ENCODE data around the gene LCTL. TPM values are rescaled to one million over a fixed set of nuclear protein-coding genes. Genes with fewer than 3 reads are reported as not detected.

The LCTL gene
- total and polyA plus RNA-seq, 2 experiments from 2014 or later, result 1.8 TPM; not detected in 1

DNA sequence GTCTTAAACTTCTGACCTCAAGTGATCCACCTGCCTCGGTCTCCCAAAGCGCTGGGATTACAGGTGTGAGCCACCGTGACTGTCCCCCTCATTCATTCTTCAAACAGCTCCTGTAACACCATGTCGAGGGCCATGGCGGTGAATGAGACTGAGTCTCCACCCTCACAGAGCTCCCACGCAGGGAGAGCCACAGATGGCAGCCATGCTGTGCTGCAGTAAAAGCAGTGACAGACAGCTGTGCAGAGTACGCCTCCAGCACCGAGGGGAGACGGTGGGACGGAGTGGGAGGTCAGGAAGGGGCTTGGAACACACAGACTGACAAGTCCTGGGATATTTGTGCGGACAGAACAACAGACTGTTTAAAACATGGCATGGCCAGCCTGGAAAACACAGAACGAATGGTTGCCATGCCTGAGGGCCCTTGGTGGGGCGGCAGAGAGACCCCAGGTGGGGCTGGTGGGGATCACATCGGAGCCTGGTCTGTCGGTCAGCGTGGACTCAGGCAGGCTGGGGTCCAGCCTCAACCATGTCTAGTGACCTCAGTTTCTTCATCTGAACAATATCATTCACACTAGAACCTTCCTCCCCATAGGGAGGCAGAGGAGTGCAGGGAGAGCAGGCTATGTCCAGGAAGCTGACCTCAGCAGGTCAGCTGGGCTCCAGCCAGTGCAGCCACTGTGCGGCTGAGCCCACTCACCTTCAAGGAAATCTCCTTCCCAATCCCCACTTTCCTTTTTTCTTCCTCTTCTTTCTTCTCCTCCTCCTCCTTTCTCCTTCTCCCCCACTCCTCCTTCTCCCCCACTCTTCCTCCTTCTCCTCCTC, 20.6 kb upstream of the LCTL start:
- Histone ChIP-seq H3K9me2 (replicated peaks; ENCODE audit: insufficient read depth) (no peaks in the 10 kb centered on the region), H3K36me3 (replicated peaks; ENCODE audit: insufficient read depth, low read depth) (no peaks in the 10 kb centered on the region), H3K4me1 (ENCODE audit: insufficient read depth) (no peaks in the 10 kb centered on the region), H3K4me3 (no peak overlapping the region), H3K27me3 (no peaks in the 10 kb centered on the region), H3K79me2 (no peaks in the 10 kb centered on the region), H3K27ac (no peak overlapping the region), H3K4me2 (no peak overlapping the region), H4K20me1 (ENCODE audit: insufficient read depth, poor library complexity, severe bottlenecking) (no peaks in the 10 kb centered on the region), H3K9me3 (ENCODE audit: low read depth) (no peaks in the 10 kb centered on the region), H2AFZ (no peak overlapping the region)
- no peak for TF ChIP-seq EZH2 (IDR thresholded peaks at IDR 0.05; ENCODE audit: borderline replicate concordance)
- TF ChIP-seq, protein P1, sequence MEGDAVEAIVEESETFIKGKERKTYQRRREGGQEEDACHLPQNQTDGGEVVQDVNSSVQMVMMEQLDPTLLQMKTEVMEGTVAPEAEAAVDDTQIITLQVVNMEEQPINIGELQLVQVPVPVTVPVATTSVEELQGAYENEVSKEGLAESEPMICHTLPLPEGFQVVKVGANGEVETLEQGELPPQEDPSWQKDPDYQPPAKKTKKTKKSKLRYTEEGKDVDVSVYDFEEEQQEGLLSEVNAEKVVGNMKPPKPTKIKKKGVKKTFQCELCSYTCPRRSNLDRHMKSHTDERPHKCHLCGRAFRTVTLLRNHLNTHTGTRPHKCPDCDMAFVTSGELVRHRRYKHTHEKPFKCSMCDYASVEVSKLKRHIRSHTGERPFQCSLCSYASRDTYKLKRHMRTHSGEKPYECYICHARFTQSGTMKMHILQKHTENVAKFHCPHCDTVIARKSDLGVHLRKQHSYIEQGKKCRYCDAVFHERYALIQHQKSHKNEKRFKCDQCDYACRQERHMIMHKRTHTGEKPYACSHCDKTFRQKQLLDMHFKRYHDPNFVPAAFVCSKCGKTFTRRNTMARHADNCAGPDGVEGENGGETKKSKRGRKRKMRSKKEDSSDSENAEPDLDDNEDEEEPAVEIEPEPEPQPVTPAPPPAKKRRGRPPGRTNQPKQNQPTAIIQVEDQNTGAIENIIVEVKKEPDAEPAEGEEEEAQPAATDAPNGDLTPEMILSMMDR (IDR thresholded peaks at IDR 0.05; ENCODE audit: poor library complexity), result no peak
- TF ChIP-seq EZH2phosphoT487 (IDR thresholded peaks at IDR 0.05; ENCODE audit: low read depth, severe bottlenecking, unreplicated experiment), result no peak
- WGBS (ENCODE audit: low lambda C conversion rate, missing lambda C conversion rate), result 70% methylated on average over 16 of the region's 17 CpGs
- DNase-seq (ENCODE audit: low spot score), result no peak

GRCh38 chr15:66581972-66582537, 16.3 kb upstream of the LCTL start:
- H3K36me3 ChIP-seq (replicated peaks; ENCODE audit: insufficient read depth, low read depth), result no peaks in the 10 kb centered on the region
- no peak overlapping the region for H3K4me2 ChIP-seq
- H2AFZ ChIP-seq, result no peak overlapping the region
- no peaks in the 10 kb centered on the region for H3K9me2 ChIP-seq (replicated peaks; ENCODE audit: insufficient read depth)
- H3K4me3 ChIP-seq, result no peak overlapping the region
- 67% methylated on average over 9 of the region's 9 CpGs for WGBS (ENCODE audit: low lambda C conversion rate, missing lambda C conversion rate)
- H3K4me1 ChIP-seq (ENCODE audit: insufficient read depth), result no peaks in the 10 kb centered on the region
- peak overlapping the region; percentile 57 for H3K27ac ChIP-seq
- H3K9me3 ChIP-seq (ENCODE audit: low read depth), result no peaks in the 10 kb centered on the region
- no peaks in the 10 kb centered on the region for H3K79me2 ChIP-seq
- no peaks in the 10 kb centered on the region for H3K27me3 ChIP-seq
- no peak for DNase-seq (ENCODE audit: low spot score)
- H4K20me1 ChIP-seq (ENCODE audit: insufficient read depth, poor library complexity, severe bottlenecking), result no peaks in the 10 kb centered on the region
- no peak for TF ChIP-seq EZH2 (IDR thresholded peaks at IDR 0.05; ENCODE audit: borderline replicate concordance)
- TF ChIP-seq, protein P1 (IDR thresholded peaks at IDR 0.05; ENCODE audit: poor library complexity), result no peak
- no peak for TF ChIP-seq EZH2phosphoT487 (IDR thresholded peaks at IDR 0.05; ENCODE audit: low read depth, severe bottlenecking, unreplicated experiment)

GRCh38 chr15:66580643-66581042, 14.8 kb upstream of the LCTL start:
- no peaks in the 10 kb centered on the region for H3K27me3 ChIP-seq
- H3K27ac ChIP-seq, result no peak overlapping the region
- H3K4me1 ChIP-seq (ENCODE audit: insufficient read depth), result no peaks in the 10 kb centered on the region
- WGBS (ENCODE audit: low lambda C conversion rate, missing lambda C conversion rate), result 92% methylated on average over 3 of the region's 3 CpGs
- no peaks in the 10 kb centered on the region for H3K36me3 ChIP-seq (replicated peaks; ENCODE audit: insufficient read depth, low read depth)
- no peaks in the 10 kb centered on the region for H3K9me3 ChIP-seq (ENCODE audit: low read depth)
- H3K79me2 ChIP-seq, result no peaks in the 10 kb centered on the region
- TF ChIP-seq EZH2 (IDR thresholded peaks at IDR 0.05; ENCODE audit: borderline replicate concordance) (no peak), EZH2phosphoT487 (IDR thresholded peaks at IDR 0.05; ENCODE audit: low read depth, severe bottlenecking, unreplicated experiment) (no peak)
- TF ChIP-seq, protein P1 (IDR thresholded peaks at IDR 0.05; ENCODE audit: poor library complexity), result no peak
- no peak for DNase-seq (ENCODE audit: low spot score)
- no peak overlapping the region for H2AFZ ChIP-seq
- H3K9me2 ChIP-seq (replicated peaks; ENCODE audit: insufficient read depth), result no peaks in the 10 kb centered on the region
- no peaks in the 10 kb centered on the region for H4K20me1 ChIP-seq (ENCODE audit: insufficient read depth, poor library complexity, severe bottlenecking)
- H3K4me3 ChIP-seq, result no peak overlapping the region
- no peak overlapping the region for H3K4me2 ChIP-seq

All from hepatocyte (in vitro differentiated cells).